GM23248 (cell line): ENCODE measurements around the gene HADHB. TPM values are rescaled to one million over a fixed set of nuclear protein-coding genes. Genes with fewer than 3 reads are reported as not detected.

Experiments used
- DNase-seq: peaks from one replicate; pipeline ENCODE4 v3.0.0-alpha.2; 2015
- H2AFZ ChIP-seq: fragments of 200-600 bp; sonication (generic); 2 replicates; pipeline ENCODE4 v1.6.1; 2016; ENCODE audit warnings: antibody characterized with exemption
- H3F3A ChIP-seq: fragments of 200-600 bp; sonication (generic); 2 replicates; pipeline ENCODE4 v1.6.1; 2016; ENCODE audit warnings: mild to moderate bottlenecking, antibody characterized with exemption, mixed run types; ENCODE audit not compliant: insufficient read depth
- H3K27ac ChIP-seq: fragments of 200-600 bp; sonication (generic); 2 replicates; pipeline ENCODE4 v1.5.1; 2016; ENCODE audit warnings: mild to moderate bottlenecking
- H3K27me3 ChIP-seq: fragments of 200-600 bp; sonication (generic); replicated peaks from 2 replicates; pipeline ENCODE4 v1.6.1; 2016; ENCODE audit warnings: mild to moderate bottlenecking; ENCODE audit not compliant: insufficient read depth
- H3K36me3 ChIP-seq: fragments of 200-600 bp; sonication (generic); 2 replicates; pipeline ENCODE4 v1.6.1; 2016; ENCODE audit warnings: low read depth, mild to moderate bottlenecking
- H3K4me1 ChIP-seq: fragments of 200-600 bp; sonication (generic); 2 replicates; pipeline ENCODE4 v1.6.1; 2016; ENCODE audit warnings: mild to moderate bottlenecking; ENCODE audit not compliant: insufficient read depth
- H3K4me2 ChIP-seq: fragments of 200-600 bp; sonication (generic); one replicate; pipeline ENCODE4 v1.6.1; 2016; ENCODE audit warnings: mild to moderate bottlenecking; ENCODE audit not compliant: unreplicated experiment
- H3K4me3 ChIP-seq: fragments of 200-600 bp; sonication (generic); 2 replicates; pipeline ENCODE4 v1.5.1; 2016; ENCODE audit warnings: mild to moderate bottlenecking
- H3K79me2 ChIP-seq: fragments of 200-600 bp; sonication (generic); 2 replicates; pipeline ENCODE4 v1.6.1; 2016; ENCODE audit warnings: mild to moderate bottlenecking; ENCODE audit not compliant: insufficient read depth
- H3K9ac ChIP-seq: fragments of 200-600 bp; sonication (generic); 2 replicates; pipeline ENCODE4 v1.6.1; 2016; ENCODE audit warnings: mild to moderate bottlenecking
- H3K9me2 ChIP-seq: fragments of 200-600 bp; sonication (generic); 2 replicates; pipeline ENCODE4 v1.6.1; 2016; ENCODE audit warnings: mixed run types, mild to moderate bottlenecking, moderate library complexity; ENCODE audit not compliant: insufficient read depth
- H3K9me3 ChIP-seq: fragments of 200-600 bp; sonication (generic); one replicate; pipeline ENCODE4 v1.6.1; 2017; ENCODE audit warnings: low read depth
- H4K20me1 ChIP-seq: fragments of 200-600 bp; sonication (generic); 2 replicates; pipeline ENCODE4 v1.6.0; 2016; ENCODE audit not compliant: insufficient read depth
- EZH2 ChIP-seq: fragments of 200-600 bp; sonication (generic); IDR thresholded peaks from 2 replicates; pipeline ENCODE4 v1.6.1; 2018; ENCODE audit warnings: antibody characterized with exemption, mild to moderate bottlenecking; ENCODE audit not compliant: insufficient read depth, poor library complexity, severe bottlenecking
- EZH2phosphoT487 ChIP-seq: fragments of 200-600 bp; sonication (generic); IDR thresholded peaks from 2 replicates; pipeline ENCODE4 v1.6.1; 2018; ENCODE audit warnings: antibody characterized with exemption, moderate library complexity, mild to moderate bottlenecking, low read depth; ENCODE audit not compliant: insufficient read depth
- WGBS, 2 experiments: methylation state at CpG; one replicate each; pipeline ENCODE4 v1.1.6; 2015 to 2017; ENCODE audit warnings: low lambda C conversion rate in 2 of 2, low coverage in 1 of 2; ENCODE audit errors: missing lambda C conversion rate in 2 of 2; 5-methylcytosine and 5-hydroxymethylcytosine counted together
- in situ Hi-C: fragments of 300-500 bp; cut with MboI; formaldehyde crosslinking; loops from 2 replicates; pipeline ENCODE4 v1.15.0; 2020
- polyA plus RNA-seq: library from polyadenylated mRNA; unstranded; fragments of >200 nt; fragmentation: Nextera tagmentation; extraction: Ambion mirVana; gene quantifications from 2 replicates; pipeline ENCODE4 v1.2.1, GENCODE V29; 2016
- total RNA-seq: library from RNA; depleted of rRNA; stranded (reverse); fragments of >200 nt; shearing (Covaris generic); gene quantifications from 2 replicates; pipeline ENCODE4 v1.2.3, GENCODE V29; 2014

HADHB gene
- total and polyA plus RNA-seq, 2 experiments from 2014 or later = 99.2 to 140 TPM

DNA sequence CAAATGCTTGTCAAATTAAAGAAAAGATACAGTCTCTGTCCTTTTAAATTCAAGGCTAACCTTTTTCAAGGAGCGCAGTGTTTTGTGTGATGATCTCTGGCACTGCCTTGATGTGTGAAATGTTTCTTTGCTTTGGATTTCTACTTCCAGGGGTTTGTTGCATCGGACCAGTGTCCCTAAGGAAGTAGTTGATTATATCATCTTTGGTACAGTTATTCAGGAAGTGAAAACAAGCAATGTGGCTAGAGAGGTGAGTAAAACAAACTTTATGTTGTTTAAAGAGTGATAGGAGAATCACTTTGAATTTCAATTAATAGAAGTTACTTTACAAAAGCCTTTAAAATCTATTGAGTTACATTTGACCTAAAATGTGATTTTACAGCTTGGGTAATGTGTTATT, 28.8 kb downstream of the HADHB start:
- peak; percentile 20 for DNase-seq
- H3K36me3 ChIP-seq = 0 out of 2 replicates have a peak, but pooled peaks cover 11% of the 10 kb centered on the region
- no peaks in the 10 kb centered on the region for H3K9me2 ChIP-seq
- WGBS, 2 experiments = 52 to 57% methylated on average over 2 of the region's 2 CpGs
- H3K9me3 ChIP-seq = no peaks in the 10 kb centered on the region
- H3K4me2 ChIP-seq = peak overlapping the region; percentile 68
- peak overlapping the region; percentile 89 for H3K27ac ChIP-seq
- no peaks in the 10 kb centered on the region for H3K27me3 ChIP-seq
- TF ChIP-seq EZH2 (no peak), EZH2phosphoT487 (no peak)
- H3K4me3 ChIP-seq = peak overlapping the region; percentile 1; the same call in 1 of the 2 replicates
- H3K4me1 ChIP-seq = peaks cover 36% of the 10 kb centered on the region
- H3K9ac ChIP-seq = peak overlapping the region; percentile 53
- H2AFZ ChIP-seq = no peak overlapping the region
- H3K79me2 ChIP-seq = peaks cover 20% of the 10 kb centered on the region
- peaks cover 40% of the 10 kb centered on the region for H3F3A ChIP-seq
- in situ Hi-C loops = no loop called here
- no peaks in the 10 kb centered on the region for H4K20me1 ChIP-seq

DNA sequence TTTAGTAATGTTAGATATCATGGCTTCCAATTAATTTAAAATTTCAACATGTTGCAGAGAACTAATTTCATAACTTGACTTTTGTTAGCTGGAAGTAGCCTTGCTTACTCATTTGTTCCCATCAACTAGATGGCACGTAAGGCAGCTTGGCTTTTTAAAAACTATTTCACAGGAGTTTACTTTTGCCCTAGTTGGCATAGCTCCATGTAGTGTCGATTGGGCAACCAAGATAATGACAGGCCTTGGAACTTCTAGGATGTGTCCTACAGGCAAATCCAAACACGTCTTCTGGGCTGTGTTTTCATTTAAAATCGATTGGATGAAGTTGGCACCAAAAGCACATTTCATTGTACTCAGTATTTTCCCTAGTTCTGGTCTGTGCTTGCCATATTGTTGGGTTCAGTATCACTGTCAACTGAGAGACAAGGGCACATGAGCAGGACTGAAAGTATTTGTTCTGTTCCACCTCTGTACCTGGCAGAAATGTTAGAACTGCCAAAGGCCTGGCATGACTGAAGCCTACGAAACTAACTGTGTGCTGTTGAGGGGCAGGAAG, 29.4 kb downstream of the HADHB start:
- H3K36me3 ChIP-seq = peaks cover 16% of the 10 kb centered on the region
- H3K4me2 ChIP-seq = peak overlapping the region; percentile 68
- H3F3A ChIP-seq = peaks cover 37% of the 10 kb centered on the region
- H3K4me1 ChIP-seq = peaks cover 36% of the 10 kb centered on the region
- WGBS, 2 experiments = 3 to 8% methylated on average over 5 of the region's 5 CpGs
- in situ Hi-C loops = no loop called here
- H3K27ac ChIP-seq = peak overlapping the region; percentile 89
- no peaks in the 10 kb centered on the region for H3K9me3 ChIP-seq
- peak overlapping the region; percentile 47 for H3K4me3 ChIP-seq
- TF ChIP-seq EZH2 (no peak), EZH2phosphoT487 (no peak)
- no peaks in the 10 kb centered on the region for H4K20me1 ChIP-seq
- H3K9me2 ChIP-seq = no peaks in the 10 kb centered on the region
- peak; percentile 94 for DNase-seq
- H3K79me2 ChIP-seq = peaks cover 20% of the 10 kb centered on the region
- H3K9ac ChIP-seq = peak overlapping the region; percentile 60
- no peak overlapping the region for H2AFZ ChIP-seq
- no peaks in the 10 kb centered on the region for H3K27me3 ChIP-seq

DNA sequence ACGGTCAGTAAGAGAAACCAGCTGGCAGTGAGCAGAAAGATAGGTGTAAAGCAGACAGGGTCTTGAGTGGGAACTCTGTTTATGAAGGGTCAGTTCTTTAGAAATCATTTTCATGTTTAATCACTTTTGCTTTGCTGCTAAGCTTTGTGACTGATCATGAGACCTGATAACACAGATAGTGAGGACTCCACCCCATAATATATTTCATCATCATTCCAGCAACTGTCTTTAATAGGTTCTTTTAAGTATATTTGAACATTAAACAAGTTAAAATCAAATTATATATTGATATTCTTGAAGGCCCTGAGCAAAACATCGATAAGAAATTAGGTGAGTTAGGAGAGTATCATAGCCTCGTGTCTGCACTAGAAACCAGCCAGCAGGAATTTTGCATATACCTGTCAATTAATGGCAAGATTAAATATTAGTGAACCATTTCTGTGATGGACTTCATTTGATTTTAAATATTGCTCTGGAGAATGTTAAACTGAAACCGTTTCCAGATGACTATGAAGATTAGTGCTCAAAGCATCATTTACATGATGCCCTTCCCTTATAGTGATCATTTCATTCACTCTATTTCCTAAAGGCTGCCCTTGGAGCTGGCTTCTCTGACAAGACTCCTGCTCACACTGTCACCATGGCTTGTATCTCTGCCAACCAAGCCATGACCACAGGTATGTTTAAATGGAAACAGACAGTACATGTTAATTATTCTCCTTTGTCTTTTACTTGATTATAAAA, 31.9 kb downstream of the HADHB start:
- Histone ChIP-seq H3F3A (peaks cover 22% of the 10 kb centered on the region), H3K27ac (no peak overlapping the region), H3K9me2 (no peaks in the 10 kb centered on the region), H3K36me3 (peaks cover 38% of the 10 kb centered on the region), H3K9ac (no peak overlapping the region), H2AFZ (no peak overlapping the region), H4K20me1 (no peaks in the 10 kb centered on the region), H3K27me3 (no peaks in the 10 kb centered on the region), H3K4me1 (peaks cover 21% of the 10 kb centered on the region), H3K4me2 (no peak overlapping the region), H3K4me3 (no peak overlapping the region), H3K79me2 (peaks cover 20% of the 10 kb centered on the region), H3K9me3 (no peaks in the 10 kb centered on the region)
- whole genome bisulfite sequencing, 2 experiments = 90% methylated on average over 4 of the region's 4 CpGs
- TF ChIP-seq EZH2 = no peak
- no peak for TF ChIP-seq EZH2phosphoT487
- no peak for DNase-seq
- in situ Hi-C loops = no loop called here

DNA sequence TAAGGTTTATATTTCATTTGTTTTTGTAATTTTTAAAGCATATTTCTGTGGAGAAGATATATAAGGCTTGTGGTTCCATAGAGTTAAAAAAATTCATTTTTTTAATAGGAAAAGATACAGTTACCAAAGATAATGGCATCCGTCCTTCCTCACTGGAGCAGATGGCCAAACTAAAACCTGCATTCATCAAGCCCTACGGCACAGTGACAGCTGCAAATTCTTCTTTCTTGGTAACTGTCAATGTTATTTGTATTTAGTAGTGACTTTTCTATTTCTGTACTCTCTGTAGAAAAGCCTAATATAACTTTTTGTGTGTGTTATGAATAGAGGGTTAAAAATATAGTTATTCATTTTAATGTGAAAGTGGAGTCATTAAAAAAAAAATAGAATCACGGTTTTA, 35.1 kb downstream of the HADHB start:
- H3K27me3 ChIP-seq = no peaks in the 10 kb centered on the region
- no peak overlapping the region for H3K27ac ChIP-seq
- H2AFZ ChIP-seq = no peak overlapping the region
- H3F3A ChIP-seq = peaks cover 7% of the 10 kb centered on the region; the same call in 1 of the 2 replicates
- 95 to 100% methylated on average over 3 of the region's 3 CpGs for WGBS, 2 experiments
- in situ Hi-C loops = no loop called here
- H3K9me2 ChIP-seq = no peaks in the 10 kb centered on the region
- no peaks in the 10 kb centered on the region for H4K20me1 ChIP-seq
- no peak overlapping the region for H3K4me3 ChIP-seq
- peaks cover 54% of the 10 kb centered on the region for H3K36me3 ChIP-seq
- TF ChIP-seq EZH2 = no peak
- TF ChIP-seq EZH2phosphoT487 = no peak
- peaks cover 10% of the 10 kb centered on the region for H3K4me1 ChIP-seq
- no peak overlapping the region for H3K4me2 ChIP-seq
- no peaks in the 10 kb centered on the region for H3K9me3 ChIP-seq
- no peak for DNase-seq
- no peak overlapping the region for H3K9ac ChIP-seq
- peaks cover 10% of the 10 kb centered on the region; the same call in 1 of the 2 replicates for H3K79me2 ChIP-seq
